GM12892 (cell line): ENCODE results near the gene PRKAG2.

Experiments used
- POLR2A ChIP-seq: IDR thresholded peaks from 2 replicates; pipeline ENCODE4 v1.6.1; 2011; ENCODE audit warnings: low read depth, low read length, control low read depth
- POLR2AphosphoS5 ChIP-seq: IDR thresholded peaks from 2 replicates; pipeline ENCODE4 v1.6.1; 2011; ENCODE audit warnings: low read depth, low read length, control low read depth
- TAF1 ChIP-seq: IDR thresholded peaks from 2 replicates; pipeline ENCODE4 v1.6.1; 2011; ENCODE audit warnings: low read depth, mild to moderate bottlenecking, control low read depth, low read length, borderline replicate concordance

DNA sequence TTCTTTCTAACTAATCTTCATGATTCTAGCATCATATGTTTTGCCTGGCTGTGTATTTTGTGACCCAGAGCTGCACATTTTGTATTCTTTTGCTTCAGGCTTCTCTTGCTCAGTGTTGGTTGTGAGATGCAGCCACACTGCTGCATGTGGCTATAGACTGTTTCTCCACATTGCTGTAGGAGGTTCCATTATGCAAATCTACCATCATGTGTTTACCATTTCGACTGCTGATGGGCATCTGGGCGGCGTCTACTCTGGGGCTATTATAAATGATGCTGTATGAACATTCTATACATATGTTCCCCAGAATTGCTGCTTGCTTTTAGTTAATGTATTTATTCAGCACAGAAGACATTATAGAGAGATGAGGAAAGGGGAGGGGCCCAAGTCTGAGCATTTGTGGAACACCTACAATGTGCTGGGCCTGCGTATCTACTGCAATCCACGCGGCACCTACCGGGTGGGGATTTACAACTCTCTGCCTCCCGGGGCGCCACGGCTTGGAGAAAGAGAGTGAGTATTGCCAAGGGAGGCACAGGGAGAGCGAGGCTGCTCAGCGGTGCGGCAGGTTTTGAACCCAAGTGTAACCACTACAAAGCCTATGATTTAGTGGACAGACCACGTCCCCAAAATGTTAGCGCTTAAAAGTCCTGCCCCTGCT lies 172.5 kb downstream of the PRKAG2 start:
- no peak for TF ChIP-seq POLR2A
- TF ChIP-seq POLR2AphosphoS5: no peak
- no peak for TF ChIP-seq TAF1
